ENCODE measurements around the gene LIFR.

The LIFR gene

DNA sequence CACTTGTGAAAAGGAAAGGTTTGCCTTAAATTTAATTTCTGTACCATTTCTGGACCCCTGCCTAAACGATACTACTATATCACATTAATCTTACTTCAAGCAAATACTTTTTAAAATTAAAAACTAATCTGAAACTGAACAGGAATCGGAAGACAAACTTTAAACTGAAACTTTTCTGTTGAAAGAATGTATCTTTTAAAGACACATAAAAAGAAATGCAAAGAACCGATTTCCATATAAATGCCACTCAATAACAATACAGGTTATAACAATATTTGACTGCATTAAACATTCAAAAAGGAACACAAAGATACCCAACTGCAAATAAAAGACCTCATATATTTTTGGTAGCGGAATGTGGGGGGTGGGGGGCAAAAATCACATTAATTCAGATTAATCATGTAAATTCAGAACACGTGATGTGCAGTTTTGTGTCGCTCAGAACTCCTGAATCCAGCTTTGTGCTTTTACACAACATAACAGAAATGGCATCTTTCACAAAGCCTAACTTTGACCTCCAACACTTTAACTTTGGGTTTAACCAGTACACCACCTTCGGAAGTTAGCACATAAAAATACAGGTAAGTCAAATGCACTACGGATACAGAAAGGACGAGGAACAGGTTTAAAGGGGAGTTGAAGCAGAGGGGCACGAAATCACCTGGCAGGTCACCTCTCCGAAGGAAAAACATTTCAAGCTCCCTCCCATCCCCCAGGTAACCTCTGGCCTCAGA lies 925 bp downstream of the LIFR start (continued):
- TF ChIP-seq, protein P1, sequence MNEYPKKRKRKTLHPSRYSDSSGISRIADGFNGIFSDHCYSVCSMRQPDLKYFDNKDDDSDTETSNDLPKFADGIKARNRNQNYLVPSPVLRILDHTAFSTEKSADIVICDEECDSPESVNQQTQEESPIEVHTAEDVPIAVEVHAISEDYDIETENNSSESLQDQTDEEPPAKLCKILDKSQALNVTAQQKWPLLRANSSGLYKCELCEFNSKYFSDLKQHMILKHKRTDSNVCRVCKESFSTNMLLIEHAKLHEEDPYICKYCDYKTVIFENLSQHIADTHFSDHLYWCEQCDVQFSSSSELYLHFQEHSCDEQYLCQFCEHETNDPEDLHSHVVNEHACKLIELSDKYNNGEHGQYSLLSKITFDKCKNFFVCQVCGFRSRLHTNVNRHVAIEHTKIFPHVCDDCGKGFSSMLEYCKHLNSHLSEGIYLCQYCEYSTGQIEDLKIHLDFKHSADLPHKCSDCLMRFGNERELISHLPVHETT (tag by site-specific recombination; IDR thresholded peaks at IDR 0.05): no peak
- no peak for TF ChIP-seq ZNF112 (tag by site-specific recombination; IDR thresholded peaks at IDR 0.05)
- no peak for TF ChIP-seq ZNF514 (tag by site-specific recombination; IDR thresholded peaks at IDR 0.05)
- TF ChIP-seq ZNF223 (tag by site-specific recombination; IDR thresholded peaks at IDR 0.05): no peak
- no peak for TF ChIP-seq MEIS1 (CRISPR knock-in tag; IDR thresholded peaks at IDR 0.05; ENCODE audit: borderline replicate concordance)
- peak; percentile 63; the same call in 1 of the 2 replicates for TF ChIP-seq ZNF600 (tag by site-specific recombination; IDR thresholded peaks at IDR 0.05)
- TF ChIP-seq, protein P2, sequence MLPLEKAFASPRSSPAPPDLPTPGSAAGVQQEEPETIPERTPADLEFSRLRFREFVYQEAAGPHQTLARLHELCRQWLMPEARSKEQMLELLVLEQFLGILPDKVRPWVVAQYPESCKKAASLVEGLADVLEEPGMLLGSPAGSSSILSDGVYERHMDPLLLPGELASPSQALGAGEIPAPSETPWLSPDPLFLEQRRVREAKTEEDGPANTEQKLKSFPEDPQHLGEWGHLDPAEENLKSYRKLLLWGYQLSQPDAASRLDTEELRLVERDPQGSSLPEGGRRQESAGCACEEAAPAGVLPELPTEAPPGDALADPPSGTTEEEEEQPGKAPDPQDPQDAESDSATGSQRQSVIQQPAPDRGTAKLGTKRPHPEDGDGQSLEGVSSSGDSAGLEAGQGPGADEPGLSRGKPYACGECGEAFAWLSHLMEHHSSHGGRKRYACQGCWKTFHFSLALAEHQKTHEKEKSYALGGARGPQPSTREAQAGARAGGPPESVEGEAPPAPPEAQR (tag by site-specific recombination; IDR thresholded peaks at IDR 0.05): no peak
- no peak for TF ChIP-seq KLF8 (tag by site-specific recombination; IDR thresholded peaks at IDR 0.05)
- no peak for TF ChIP-seq ZNF660 (tag by site-specific recombination; IDR thresholded peaks at IDR 0.05)
- no peak for TF ChIP-seq ZNF138 (tag by site-specific recombination; IDR thresholded peaks at IDR 0.05; ENCODE audit: borderline replicate concordance)
- TF ChIP-seq ZNF777 (tag by site-specific recombination; IDR thresholded peaks at IDR 0.05; ENCODE audit: borderline replicate concordance): no peak
- TF ChIP-seq KLF9 (tag by site-specific recombination; IDR thresholded peaks at IDR 0.05; ENCODE audit: low read depth): no peak
- TF ChIP-seq ZNF292 (tag by site-specific recombination; IDR thresholded peaks at IDR 0.05; ENCODE audit: borderline replicate concordance, low read depth): no peak
- no peak for TF ChIP-seq OVOL3 (tag by site-specific recombination; IDR thresholded peaks at IDR 0.05)
- TF ChIP-seq ZNF76 (tag by site-specific recombination; IDR thresholded peaks at IDR 0.05; ENCODE audit: borderline replicate concordance, low read depth): peak; percentile 20; the same call in 1 of the 2 replicates
- TF ChIP-seq, protein P3, sequence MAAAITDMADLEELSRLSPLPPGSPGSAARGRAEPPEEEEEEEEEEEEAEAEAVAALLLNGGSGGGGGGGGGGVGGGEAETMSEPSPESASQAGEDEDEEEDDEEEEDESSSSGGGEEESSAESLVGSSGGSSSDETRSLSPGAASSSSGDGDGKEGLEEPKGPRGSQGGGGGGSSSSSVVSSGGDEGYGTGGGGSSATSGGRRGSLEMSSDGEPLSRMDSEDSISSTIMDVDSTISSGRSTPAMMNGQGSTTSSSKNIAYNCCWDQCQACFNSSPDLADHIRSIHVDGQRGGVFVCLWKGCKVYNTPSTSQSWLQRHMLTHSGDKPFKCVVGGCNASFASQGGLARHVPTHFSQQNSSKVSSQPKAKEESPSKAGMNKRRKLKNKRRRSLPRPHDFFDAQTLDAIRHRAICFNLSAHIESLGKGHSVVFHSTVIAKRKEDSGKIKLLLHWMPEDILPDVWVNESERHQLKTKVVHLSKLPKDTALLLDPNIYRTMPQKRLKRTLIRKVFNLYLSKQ (tag by site-specific recombination; IDR thresholded peaks at IDR 0.05; ENCODE audit: borderline replicate concordance): no peak
- TF ChIP-seq ZNF560 (tag by site-specific recombination; IDR thresholded peaks at IDR 0.05; ENCODE audit: borderline replicate concordance): no peak
- no peak for TF ChIP-seq ZNF658 (tag by site-specific recombination; IDR thresholded peaks at IDR 0.05)
- peak; percentile 27; the same call in 1 of the 2 replicates for TF ChIP-seq ZBTB17 (tag by site-specific recombination; IDR thresholded peaks at IDR 0.05)
- no peak for TF ChIP-seq ZNF274 (IDR thresholded peaks at IDR 0.05; ENCODE audit: low read length)
- no peak for TF ChIP-seq ZNF274 (tag by site-specific recombination; IDR thresholded peaks at IDR 0.05; ENCODE audit: borderline replicate concordance)
- no peak for TF ChIP-seq GLIS1 (tag by site-specific recombination; IDR thresholded peaks at IDR 0.05)
- TF ChIP-seq ZNF335 (tag by site-specific recombination; conservative IDR thresholded peaks at IDR 0.05): peak; percentile 70
- no peak for TF ChIP-seq ZNF48 (tag by site-specific recombination; IDR thresholded peaks at IDR 0.05)
- TF ChIP-seq ZNF311 (tag by site-specific recombination; IDR thresholded peaks at IDR 0.05; ENCODE audit: borderline replicate concordance): no peak
- no peak for TF ChIP-seq GFI1B (tag by site-specific recombination; IDR thresholded peaks at IDR 0.05)
- TF ChIP-seq, protein P4, sequence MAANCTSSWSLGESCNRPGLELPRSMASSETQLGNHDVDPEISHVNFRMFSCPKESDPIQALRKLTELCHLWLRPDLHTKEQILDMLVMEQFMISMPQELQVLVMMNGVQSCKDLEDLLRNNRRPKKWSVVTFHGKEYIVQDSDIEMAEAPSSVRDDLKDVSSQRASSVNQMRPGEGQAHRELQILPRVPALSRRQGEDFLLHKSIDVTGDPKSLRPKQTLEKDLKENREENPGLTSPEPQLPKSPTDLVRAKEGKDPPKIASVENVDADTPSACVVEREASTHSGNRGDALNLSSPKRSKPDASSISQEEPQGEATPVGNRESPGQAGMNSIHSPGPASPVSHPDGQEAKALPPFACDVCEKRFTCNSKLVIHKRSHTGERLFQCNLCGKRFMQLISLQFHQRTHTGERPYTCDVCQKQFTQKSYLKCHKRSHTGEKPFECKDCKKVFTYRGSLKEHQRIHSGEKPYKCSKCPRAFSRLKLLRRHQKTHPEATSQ (tag by site-specific recombination; IDR thresholded peaks at IDR 0.05): no peak
- TF ChIP-seq ZNF664 (tag by site-specific recombination; IDR thresholded peaks at IDR 0.05): no peak
- no peak for TF ChIP-seq ZNF140 (tag by site-specific recombination; IDR thresholded peaks at IDR 0.05)
- TF ChIP-seq ZNF830 (tag by site-specific recombination; IDR thresholded peaks at IDR 0.05; ENCODE audit: low read depth): no peak
- TF ChIP-seq, protein P5, sequence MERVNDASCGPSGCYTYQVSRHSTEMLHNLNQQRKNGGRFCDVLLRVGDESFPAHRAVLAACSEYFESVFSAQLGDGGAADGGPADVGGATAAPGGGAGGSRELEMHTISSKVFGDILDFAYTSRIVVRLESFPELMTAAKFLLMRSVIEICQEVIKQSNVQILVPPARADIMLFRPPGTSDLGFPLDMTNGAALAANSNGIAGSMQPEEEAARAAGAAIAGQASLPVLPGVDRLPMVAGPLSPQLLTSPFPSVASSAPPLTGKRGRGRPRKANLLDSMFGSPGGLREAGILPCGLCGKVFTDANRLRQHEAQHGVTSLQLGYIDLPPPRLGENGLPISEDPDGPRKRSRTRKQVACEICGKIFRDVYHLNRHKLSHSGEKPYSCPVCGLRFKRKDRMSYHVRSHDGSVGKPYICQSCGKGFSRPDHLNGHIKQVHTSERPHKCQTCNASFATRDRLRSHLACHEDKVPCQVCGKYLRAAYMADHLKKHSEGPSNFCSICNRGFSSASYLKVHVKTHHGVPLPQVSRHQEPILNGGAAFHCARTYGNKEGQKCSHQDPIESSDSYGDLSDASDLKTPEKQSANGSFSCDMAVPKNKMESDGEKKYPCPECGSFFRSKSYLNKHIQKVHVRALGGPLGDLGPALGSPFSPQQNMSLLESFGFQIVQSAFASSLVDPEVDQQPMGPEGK (tag by site-specific recombination; IDR thresholded peaks at IDR 0.05): 0 out of 2 replicates have a peak, but pooled peaks have one; percentile 38
- peak; percentile 36; the same call in 1 of the 2 replicates for TF ChIP-seq ZFP37 (tag by site-specific recombination; IDR thresholded peaks at IDR 0.05)
